Fibroblast of lung (primary cell): ENCODE data around the gene TIMM17B. TPM values are rescaled to one million over a fixed set of nuclear protein-coding genes. Genes with fewer than 3 reads are reported as not detected.

Source experiments
- DNase-seq, 2 donors: peaks; one replicate each; pipeline versions ENCODE4 v3.0.0 to v3.0.0-alpha.2; 2010; ENCODE audit warnings: low read depth in 2 of 2
- H2AFZ ChIP-seq: 2 replicates; pipeline ENCODE4 v1.5.1; 2012; ENCODE audit warnings: low read length, control low read depth, inconsistent platforms
- H3K27ac ChIP-seq: 2 replicates; pipeline ENCODE4 v1.5.1; 2011; ENCODE audit warnings: low read length, control low read depth; ENCODE audit not compliant: insufficient read depth
- H3K27me3 ChIP-seq: 2 replicates; pipeline ENCODE4 v1.5.1; 2011; ENCODE audit warnings: mild to moderate bottlenecking, low read length; ENCODE audit not compliant: control insufficient read depth, insufficient read depth
- H3K36me3 ChIP-seq: 2 replicates; pipeline ENCODE4 v1.5.1; 2011; ENCODE audit warnings: low read length; ENCODE audit not compliant: control insufficient read depth, insufficient read depth
- H3K4me1 ChIP-seq: 2 replicates; pipeline ENCODE4 v1.5.1; 2011; ENCODE audit warnings: low read length; ENCODE audit not compliant: control insufficient read depth, insufficient read depth; ENCODE audit errors: extremely low read depth
- H3K4me2 ChIP-seq: 2 replicates; pipeline ENCODE4 v1.5.1; 2011; ENCODE audit warnings: low read length, control low read depth; ENCODE audit not compliant: insufficient read depth; ENCODE audit errors: extremely low read depth
- H3K4me3 ChIP-seq, 4 experiments: fragments of 200-600 bp in 1 of 4; sonication (generic) in 1 of 4; replicated peaks in 1 of 4; 2 replicates each; pipeline ENCODE4 v1.5.1; 2011 to 2016; ENCODE audit warnings: low read length in 4 of 4, low read depth in 3 of 4, mild to moderate bottlenecking in 3 of 4, control low read depth in 2 of 4, inconsistent platforms in 1 of 4, mixed read lengths in 1 of 4; ENCODE audit not compliant: insufficient read depth in 1 of 4; ENCODE audit errors: control extremely low read depth in 1 of 4
- H3K79me2 ChIP-seq: 2 replicates; pipeline ENCODE4 v1.5.1; 2012; ENCODE audit warnings: mild to moderate bottlenecking, low read length, inconsistent platforms; ENCODE audit not compliant: control insufficient read depth, insufficient read depth
- H3K9ac ChIP-seq: 2 replicates; pipeline ENCODE4 v1.5.1; 2011; ENCODE audit warnings: mild to moderate bottlenecking, low read length, control low read depth; ENCODE audit not compliant: insufficient read depth
- H3K9me3 ChIP-seq: 2 replicates; pipeline ENCODE4 v1.5.1; 2012; ENCODE audit warnings: low read depth, low read length; ENCODE audit not compliant: control insufficient read depth, insufficient read depth
- H4K20me1 ChIP-seq: 2 replicates; pipeline ENCODE4 v1.5.1; 2011; ENCODE audit warnings: low read length; ENCODE audit not compliant: control insufficient read depth, insufficient read depth; ENCODE audit errors: extremely low read depth
- CTCF ChIP-seq, 2 donors: IDR thresholded peaks in 1 of 2; conservative IDR thresholded peaks in 1 of 2; 1 replicate in 1 of 2; 2 replicates in 1 of 2; pipeline ENCODE4 v1.5.1; 2011 to 2012; ENCODE audit warnings: low read length in 2 of 2, control low read depth in 1 of 2, inconsistent platforms in 1 of 2, low read depth in 1 of 2, mild to moderate bottlenecking in 1 of 2
- EZH2 ChIP-seq: IDR thresholded peaks from 2 replicates; pipeline ENCODE4 v1.5.1; 2012; ENCODE audit warnings: low read length, control low read depth, mild to moderate bottlenecking; ENCODE audit errors: missing control alignments
- polyA plus RNA-seq, 2 donors: library from polyadenylated mRNA; depleted of rRNA in 1 of 2; stranded (reverse) in 1 of 2; unstranded in 1 of 2; fragments of >200 nt; gene quantifications; 2 replicates each; pipeline ENCODE4 v1.2.1, GENCODE V29; 2011 to 2012; ENCODE audit warnings: missing spikeins in 1 of 2
- total RNA-seq: library from RNA; depleted of rRNA; stranded (reverse); fragments of >200 nt; gene quantifications from 2 replicates; pipeline ENCODE4 v1.2.1, GENCODE V29; 2014

The TIMM17B gene
- total and polyA plus RNA-seq, 2 donors (not counting 1 experiment from before 2014, with no cell fraction given), result 19.0 to 32.0 TPM

DNA sequence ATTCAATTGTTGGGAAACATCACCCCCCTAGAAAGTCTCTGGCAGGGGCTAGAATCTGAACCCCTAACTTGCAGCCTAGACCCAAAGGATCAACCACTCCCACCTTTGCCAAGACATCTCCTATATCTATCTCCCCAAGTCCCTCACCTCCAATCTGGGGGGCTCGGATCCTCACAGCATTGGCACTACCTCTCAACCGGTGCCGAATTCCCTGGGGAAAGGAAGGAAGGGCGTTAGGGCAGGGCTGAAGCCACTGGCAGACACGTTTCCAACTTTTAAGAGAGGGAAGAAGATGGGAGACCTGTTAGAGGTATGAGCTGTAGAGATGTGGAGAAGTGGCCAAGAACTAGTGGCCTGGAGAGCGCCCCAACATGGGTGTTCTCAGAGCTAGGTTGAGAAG lies 2.7 kb downstream of the TIMM17B start:
- no peak for TF ChIP-seq CTCF (conservative IDR thresholded peaks at IDR 0.05 in 1 of 2, IDR thresholded peaks at IDR 0.05 in 1 of 2; ENCODE audit: low read depth in 1 of 2, low read length in 2 of 2)
- TF ChIP-seq EZH2, result no peak
- no peak for DNase-seq
- Histone ChIP-seq H3K79me2 (peaks cover 11% of the 10 kb centered on the region), H3K9me3 (no peaks in the 10 kb centered on the region), H3K36me3 (peaks cover 2% of the 10 kb centered on the region), H3K27me3 (no peaks in the 10 kb centered on the region), H3K9ac (no peak overlapping the region), H3K4me1 (peaks cover 3% of the 10 kb centered on the region), H2AFZ (no peak overlapping the region), H3K27ac (no peak overlapping the region), H3K4me3 (no peak overlapping the region), H3K4me2 (no peak overlapping the region), H4K20me1 (no peaks in the 10 kb centered on the region)

- Histone ChIP-seq H2AFZ (no peak overlapping the region), H3K4me2 (no peak overlapping the region), H3K27me3 (no peaks in the 10 kb centered on the region), H3K9ac (no peak overlapping the region), H3K4me1 (peaks cover 3% of the 10 kb centered on the region), H3K36me3 (no peaks in the 10 kb centered on the region), H3K4me3 (no peak overlapping the region), H3K79me2 (peaks cover 4% of the 10 kb centered on the region), H3K27ac (no peak overlapping the region), H3K9me3 (no peaks in the 10 kb centered on the region), H4K20me1 (no peaks in the 10 kb centered on the region)
- DNase-seq, result no peak
- TF ChIP-seq CTCF (conservative IDR thresholded peaks at IDR 0.05 in 1 of 2, IDR thresholded peaks at IDR 0.05 in 1 of 2; ENCODE audit: low read depth in 1 of 2, low read length in 2 of 2) (no peak), EZH2 (no peak)
Measured at GRCh38 chrX:48893556-48894348, 3.8 kb downstream of the TIMM17B start.

DNA sequence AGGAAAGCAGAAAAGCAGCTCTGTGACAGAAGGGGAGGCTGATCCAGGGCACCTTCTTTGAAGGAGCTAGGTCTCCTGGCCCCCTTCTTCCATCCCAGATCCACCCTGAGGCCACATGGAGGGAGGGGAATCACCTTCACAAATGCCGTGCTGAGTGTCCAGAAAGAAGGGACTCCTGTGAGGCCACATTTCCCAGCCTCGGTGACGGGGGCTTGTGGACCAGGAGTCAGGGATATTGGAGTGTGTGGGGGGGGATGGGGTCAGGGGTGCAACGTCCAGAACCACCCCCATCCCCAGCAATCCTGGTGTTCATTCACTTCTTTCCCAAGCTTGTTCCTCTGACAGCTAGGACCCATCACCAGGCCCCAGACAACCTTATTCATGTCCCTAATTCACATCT lies 4.7 kb downstream of the TIMM17B start:
- H3K4me3 ChIP-seq, result no peak overlapping the region
- DNase-seq, result no peak
- no peaks in the 10 kb centered on the region for H3K27me3 ChIP-seq
- no peaks in the 10 kb centered on the region for H3K36me3 ChIP-seq
- H3K4me1 ChIP-seq, result peaks cover 3% of the 10 kb centered on the region
- H3K27ac ChIP-seq, result no peak overlapping the region
- H4K20me1 ChIP-seq, result no peaks in the 10 kb centered on the region
- no peak overlapping the region for H3K9ac ChIP-seq
- H3K9me3 ChIP-seq, result no peaks in the 10 kb centered on the region
- no peak for TF ChIP-seq EZH2
- TF ChIP-seq CTCF (conservative IDR thresholded peaks at IDR 0.05 in 1 of 2, IDR thresholded peaks at IDR 0.05 in 1 of 2; ENCODE audit: low read depth in 1 of 2, low read length in 2 of 2), result no peak
- H3K79me2 ChIP-seq, result peaks cover 4% of the 10 kb centered on the region
- H3K4me2 ChIP-seq, result no peak overlapping the region
- no peak overlapping the region for H2AFZ ChIP-seq
